Jurkat, Clone E6-1 (cell line): ENCODE data around the gene TMED1.

Experiments
- DNase-seq: peaks from one replicate; pipeline ENCODE4 v3.0.0-alpha.2; 2011; ENCODE audit warnings: low read depth, low spot score
- H3K4me3 ChIP-seq: 2 replicates; pipeline ENCODE4 v1.5.1; 2011; ENCODE audit warnings: mild to moderate bottlenecking, low read length, control low read depth, moderate library complexity

TMED1 gene

DNA sequence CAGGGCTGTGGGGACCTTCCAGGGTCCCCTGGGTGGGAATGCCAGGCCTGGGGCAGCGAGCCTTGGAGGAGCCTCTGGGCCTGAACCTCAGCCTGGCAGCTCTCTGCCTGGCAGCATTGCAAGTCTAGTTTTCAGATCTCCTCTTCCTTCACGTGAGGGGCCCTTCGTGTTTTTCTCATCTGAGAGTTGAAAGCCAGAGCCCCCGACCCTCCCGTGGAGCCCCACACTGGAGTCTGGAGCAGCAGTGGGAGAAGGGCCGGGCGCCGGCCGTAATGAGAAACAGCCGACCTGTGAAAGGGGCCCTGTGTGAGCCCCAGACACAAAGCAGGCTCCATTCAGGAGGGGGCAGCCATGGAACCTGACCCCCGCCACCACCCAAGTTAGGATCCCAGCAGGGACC is 19.3 kb downstream of the TMED1 start:
- no peak overlapping the region for H3K4me3 ChIP-seq
- no peak for DNase-seq

DNA sequence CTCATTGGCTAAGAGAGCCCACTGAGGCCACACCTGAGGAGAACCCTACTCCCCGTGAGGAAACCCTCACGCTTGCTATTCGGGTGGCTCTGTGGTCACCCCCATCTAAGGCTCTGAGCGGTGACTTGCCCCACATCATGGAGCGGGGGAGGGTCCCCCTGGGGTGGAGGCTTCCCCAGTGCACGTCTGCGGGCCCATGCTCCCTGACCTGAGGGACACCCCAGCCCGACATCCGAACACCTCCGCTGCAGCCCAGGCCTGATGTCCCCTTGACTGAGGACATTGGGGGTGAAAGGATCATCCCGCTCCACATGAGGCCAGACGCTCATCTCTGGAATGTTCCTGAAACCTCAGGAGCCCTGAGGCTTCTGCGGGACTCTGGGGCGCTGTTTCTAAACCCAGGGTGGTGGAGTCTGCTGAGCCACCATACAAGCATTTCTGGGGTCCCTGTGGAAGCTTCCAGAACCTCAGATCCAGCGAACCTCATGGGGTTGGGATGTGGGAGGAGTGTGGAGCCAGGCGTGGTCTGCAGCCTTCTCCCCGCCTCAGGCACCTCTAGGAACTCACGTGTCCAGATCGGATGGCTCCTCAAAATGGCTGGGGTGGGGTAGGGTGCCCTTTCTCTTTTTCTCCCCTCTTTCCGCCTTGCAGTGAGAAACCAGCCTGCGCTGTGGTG is 19.9 kb downstream of the TMED1 start:
- DNase-seq: no peak
- no peak overlapping the region for H3K4me3 ChIP-seq

DNA sequence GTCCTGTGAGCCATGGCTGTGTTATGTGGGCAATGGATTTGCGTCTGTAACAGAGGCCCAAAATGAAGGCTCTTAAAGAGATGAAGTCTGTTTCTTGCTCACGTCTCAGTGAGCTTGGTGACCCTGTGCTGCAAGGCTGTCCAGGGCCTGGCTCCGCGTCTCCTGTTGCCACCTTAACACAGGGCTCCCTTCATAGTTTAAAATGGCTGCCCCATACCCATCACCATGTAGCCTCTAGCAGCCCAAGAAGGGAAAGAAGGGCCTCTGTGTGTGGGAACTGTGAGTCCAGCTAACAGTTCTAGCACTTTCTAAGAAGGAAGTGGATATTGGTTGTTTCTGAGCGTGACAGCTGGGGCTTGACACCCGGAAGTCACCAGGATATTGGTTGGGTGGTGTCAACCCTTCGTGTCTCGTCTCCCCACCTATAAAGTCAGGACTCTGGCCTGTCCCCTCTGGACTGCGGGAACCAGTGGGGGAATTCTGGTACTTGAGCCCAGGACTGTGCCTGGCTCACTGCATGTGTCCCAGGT is 20.9 kb downstream of the TMED1 start:
- DNase-seq: no peak
- H3K4me3 ChIP-seq: no peak overlapping the region

DNA sequence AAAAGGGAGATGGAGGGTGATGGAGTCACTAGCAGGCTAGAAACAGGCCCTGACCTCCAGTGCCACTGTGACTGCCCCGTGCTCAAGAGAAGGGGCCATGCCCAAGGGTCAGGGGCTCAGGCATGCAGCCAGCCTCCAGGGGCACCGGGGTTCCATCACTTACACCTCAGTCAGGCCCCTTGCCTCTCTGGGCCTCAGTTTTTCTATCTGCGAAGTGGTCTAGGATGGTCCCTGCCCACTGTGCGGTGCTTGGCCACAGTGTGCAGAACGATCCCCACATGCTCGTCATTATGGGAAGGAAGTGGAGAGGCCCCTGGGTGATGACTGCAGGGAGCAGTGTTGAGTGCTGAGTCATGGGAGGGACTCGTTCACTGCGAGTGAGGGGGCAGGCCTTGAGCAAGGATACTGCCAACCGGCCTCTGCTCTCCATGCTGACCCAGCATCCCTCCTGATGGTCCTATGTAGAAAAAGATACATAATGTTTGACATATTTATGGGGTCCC is 23.1 kb downstream of the TMED1 start:
- H3K4me3 ChIP-seq: no peak overlapping the region
- DNase-seq: no peak

DNA sequence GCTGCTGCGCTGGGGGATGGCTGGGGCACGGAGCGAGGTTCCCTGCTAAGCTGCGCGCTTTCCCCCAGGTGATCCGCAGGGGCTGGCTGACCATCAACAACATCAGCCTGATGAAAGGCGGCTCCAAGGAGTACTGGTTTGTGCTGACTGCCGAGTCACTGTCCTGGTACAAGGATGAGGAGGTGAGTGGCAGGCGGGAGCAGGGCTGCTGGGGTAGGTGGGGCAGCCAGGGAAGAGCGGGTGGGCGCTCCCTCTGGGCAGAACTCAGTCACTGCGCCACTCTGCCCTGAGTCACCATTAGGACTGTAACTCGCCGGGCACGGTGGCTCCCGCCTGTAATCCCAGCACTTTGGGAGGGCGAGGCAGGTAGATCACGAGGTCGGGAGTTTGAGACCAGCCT is 23.8 kb downstream of the TMED1 start:
- no peak overlapping the region for H3K4me3 ChIP-seq

DNA sequence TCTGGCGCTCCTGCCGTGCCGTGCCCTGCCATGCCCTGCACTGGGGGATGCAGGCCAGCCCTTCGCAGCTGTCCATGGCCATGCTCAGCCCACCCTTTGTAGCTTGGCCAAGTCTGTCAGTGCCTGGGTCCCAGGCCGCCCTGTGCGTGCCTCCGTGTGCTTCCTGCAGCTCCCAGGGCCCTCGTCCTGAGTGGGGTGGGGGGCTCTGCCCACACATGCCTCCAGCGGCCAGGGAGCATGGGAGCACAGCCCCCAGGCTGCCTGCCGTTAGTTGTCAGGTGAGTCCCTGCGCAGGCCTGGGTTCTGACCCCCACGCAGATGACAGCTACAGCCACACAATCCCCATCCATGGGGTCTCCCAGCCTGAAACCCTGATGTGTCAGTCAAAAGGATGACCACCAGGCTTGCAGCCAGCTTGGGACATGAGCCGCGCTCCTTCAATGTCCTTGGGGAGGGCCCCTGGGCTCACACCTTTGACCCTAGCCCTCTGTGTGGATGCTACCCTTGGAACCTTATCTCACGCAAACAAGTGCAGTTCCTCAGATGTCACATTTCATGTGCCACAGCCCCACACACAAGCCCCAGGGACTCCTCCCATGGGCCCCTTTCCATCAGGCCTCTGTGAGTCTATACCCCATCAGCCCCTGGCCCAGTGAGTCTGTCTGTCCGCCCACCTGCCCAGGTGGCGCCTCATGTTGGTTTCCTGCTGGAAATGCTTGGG is 24.5 kb downstream of the TMED1 start:
- H3K4me3 ChIP-seq: no peak overlapping the region
- no peak for DNase-seq

More for the DNA sequence above, 23.8 kb downstream of the TMED1 start:
- no peak for DNase-seq

DNA sequence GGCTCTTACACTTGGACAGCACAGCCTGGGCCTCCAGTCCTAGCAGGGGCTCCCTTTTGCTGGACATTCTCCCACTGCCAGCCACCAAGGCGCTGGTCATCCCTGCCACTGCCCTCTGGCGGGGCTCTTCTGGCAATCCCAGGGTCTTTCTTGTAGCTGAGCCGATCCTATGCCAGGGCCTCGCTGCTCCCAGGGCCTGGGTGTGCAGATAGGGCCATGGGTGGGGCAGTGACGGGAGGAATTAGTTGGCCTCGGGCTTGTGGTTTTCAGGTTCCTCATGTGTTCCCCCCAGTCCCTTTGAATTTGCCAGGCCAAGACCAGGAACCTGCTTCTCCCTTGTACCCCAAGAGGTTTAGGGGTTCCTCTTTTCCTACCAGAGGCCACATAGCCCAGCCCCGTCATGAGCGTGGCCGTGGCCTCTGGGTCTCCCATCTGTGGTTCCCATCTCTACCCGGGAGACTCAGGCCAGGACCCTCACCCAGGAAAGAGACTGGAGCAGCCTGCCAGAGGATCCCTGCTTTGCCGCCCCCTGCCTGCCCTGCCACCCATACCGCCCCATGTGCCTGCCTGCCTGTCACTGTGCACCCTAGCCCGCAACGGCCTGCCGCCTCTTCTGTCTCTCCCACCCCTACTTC is 26.2 kb downstream of the TMED1 start:
- no peak overlapping the region for H3K4me3 ChIP-seq
- no peak for DNase-seq

DNA sequence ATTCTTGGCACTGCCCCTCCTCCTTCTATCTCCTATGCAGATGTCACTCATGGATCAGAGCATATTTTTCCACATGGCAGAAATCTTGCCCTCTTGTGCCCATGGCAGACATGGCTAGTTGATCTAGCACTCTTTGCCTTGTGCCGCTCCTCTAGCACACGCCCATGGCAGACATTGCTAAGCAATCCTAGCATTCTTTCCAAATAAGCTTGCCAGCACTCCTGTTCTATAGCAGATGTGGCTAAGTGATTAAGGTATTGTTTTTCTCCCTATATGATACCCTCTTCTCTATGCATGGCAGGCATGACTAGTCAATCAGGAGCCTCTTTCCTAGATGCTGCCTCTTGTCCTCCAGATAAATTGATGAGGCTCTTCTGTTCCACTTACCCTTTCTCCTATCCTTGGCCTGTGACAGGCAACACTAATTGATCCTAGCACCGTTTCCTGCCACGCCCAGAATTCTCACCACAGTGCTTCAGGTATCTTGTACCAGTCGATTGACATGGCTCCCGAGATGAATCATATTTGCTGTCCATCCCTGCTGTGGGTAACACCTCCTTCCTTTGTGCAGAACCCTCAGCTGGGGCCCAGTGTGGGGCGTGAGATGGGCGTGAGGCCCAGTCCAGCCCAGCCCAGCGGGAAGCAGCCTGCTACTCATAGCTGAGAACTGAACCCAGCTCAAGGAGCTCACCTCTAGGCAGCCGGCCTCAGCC is 26.9 kb downstream of the TMED1 start:
- DNase-seq: no peak
- no peak overlapping the region for H3K4me3 ChIP-seq

DNA sequence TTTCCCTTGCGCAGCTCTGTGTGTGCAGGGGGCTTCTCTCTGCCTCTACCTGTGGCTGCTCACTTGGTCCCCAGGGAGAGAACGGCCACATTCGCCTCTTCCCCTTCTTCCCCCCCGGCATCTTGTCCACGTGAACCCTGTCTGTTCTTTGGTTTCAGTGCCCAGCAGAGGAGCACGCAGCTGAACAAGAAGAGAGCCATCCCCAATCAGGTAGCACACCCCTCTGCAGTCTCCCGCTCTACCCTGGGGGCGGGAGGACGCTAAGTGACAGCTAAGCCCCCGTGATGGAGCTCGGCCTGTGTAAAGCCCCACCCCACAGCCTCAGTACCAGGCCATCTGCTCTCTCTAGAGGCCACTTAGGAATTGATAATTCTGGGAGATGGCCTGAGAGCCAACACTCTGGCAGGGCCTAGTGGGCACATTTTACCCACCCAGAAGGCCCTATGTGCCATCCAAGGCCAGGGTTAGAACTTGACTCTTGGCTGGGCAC is 30.2 kb downstream of the TMED1 start:
- DNase-seq: no peak
- H3K4me3 ChIP-seq: no peak overlapping the region

DNA sequence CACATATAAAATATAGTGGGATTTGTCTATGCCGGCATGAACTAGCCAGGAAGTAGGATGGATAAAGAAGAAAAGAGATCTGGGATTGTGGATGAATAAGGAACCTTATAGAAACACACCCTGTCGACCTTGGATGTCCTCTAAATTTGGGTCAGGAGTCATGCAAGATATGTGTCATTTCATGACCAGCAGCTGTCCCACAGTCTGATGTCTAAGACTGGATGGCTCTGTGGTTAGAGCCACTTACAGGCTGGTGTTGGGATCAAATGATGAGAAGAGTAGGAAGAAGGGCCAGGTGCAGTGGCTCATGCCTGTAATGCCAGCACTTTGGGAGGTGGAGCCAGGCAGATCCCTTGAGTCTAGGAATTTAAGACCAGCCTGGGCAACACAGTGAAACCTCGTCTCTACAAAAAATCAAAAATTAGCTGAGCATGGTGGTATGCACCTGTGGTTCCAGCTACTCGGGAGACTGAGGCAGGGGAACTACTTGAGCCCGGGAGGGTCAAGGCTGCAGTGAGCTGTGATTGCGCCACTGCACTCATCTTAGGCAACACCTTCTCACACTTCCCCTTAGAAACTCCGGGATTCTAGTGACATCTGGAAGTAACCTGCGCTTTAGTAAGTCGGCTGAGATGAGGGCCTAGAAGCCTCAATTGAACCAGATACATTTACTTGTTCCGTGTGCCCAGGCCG is 30.8 kb downstream of the TMED1 start:
- no peak overlapping the region for H3K4me3 ChIP-seq
- no peak for DNase-seq

DNA sequence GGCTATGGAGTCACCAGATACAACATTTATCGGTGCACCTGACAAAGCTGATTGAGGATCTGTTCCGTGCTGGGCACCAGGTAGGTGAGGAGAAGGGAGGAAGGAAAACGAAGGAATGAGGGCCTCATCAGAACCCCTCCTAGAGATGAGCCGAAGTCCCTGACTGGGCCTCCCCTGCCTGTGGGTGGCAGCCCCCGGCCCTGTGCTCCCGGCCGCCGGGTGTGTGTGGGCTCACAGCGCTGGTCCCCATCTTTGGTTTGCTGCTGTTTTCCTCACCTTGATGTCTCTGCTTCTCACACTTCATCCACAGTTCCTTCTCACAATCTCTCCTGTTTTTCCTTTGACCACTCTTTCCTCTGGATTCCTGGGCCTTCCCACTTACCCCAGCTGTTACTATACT is 32.8 kb downstream of the TMED1 start:
- H3K4me3 ChIP-seq: no peak overlapping the region
- no peak for DNase-seq

DNA sequence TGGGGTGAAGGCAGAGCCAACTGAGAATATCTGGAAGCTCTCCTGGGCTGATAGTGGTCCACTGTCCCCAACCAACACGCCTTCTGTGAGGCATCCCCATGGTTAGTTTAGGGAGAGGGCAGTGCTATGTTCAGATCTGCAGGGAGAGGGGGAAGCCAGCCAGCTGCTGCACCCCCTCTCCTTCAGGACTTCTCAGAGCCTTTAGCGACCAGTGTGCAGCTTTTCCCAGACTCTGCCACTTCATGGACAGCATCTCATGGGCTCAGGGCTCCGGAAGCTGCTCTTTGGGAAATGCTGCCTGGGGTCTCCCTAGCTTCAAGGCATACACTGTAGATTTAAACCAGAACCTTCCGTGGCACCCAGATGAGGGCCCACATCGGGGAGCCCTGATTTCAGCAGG is 33.5 kb downstream of the TMED1 start:
- no peak for DNase-seq
- H3K4me3 ChIP-seq: no peak overlapping the region

DNA sequence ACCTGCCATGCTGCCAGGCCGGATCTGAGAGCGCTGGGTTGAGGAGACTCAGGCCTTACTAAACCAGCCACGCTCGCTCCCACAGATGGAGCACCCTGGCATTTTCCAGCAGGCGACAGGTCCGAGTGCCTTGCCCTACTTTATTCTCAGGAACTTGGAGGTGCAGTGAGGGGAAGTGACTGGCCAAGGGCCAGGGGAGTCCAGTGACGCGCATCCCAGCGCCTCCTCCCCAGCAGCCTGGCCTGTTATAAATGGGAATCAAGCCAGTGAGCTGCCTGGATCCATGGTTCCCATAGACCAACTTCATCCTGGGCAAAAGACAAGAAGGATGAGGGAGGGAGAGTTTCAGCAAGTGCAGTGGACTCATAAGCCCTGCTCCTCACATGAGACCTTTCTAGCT is 35.5 kb downstream of the TMED1 start:
- no peak for DNase-seq
- no peak overlapping the region for H3K4me3 ChIP-seq

DNA sequence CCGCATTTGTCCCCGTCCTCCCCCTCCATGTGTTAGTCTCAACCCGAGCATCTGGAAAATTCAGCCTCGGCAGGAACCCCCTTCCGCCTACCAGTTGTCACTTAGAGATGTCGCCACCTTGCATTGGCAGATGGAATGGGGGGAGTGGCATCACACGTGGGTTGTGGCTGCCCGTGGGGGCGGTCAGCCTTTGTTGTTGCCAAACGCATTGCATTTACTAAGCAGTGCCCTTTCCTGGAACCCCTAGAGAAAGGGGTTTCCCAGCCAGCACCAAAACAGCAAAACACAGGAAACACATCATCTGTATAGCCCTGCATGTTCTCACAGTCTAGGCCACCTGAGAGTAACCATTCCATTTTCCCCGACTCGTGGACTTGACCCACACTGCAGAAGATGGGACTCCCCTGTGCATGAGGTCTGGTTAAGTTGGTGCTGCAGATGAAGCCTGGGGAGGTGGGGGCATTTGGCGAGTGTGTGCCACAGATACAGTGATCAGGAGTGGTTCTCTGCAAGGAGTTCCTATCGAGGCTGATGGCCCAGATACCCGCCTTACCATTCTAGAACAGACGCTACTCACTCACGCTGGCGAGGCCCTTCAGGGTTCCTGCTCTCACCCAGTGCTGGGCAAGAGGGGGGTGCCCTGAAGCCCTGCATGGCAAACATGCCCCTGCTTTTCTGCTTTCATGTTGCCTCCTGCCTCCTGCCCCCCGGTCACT is 38.3 kb downstream of the TMED1 start:
- DNase-seq: no peak
- H3K4me3 ChIP-seq: no peak overlapping the region

DNA sequence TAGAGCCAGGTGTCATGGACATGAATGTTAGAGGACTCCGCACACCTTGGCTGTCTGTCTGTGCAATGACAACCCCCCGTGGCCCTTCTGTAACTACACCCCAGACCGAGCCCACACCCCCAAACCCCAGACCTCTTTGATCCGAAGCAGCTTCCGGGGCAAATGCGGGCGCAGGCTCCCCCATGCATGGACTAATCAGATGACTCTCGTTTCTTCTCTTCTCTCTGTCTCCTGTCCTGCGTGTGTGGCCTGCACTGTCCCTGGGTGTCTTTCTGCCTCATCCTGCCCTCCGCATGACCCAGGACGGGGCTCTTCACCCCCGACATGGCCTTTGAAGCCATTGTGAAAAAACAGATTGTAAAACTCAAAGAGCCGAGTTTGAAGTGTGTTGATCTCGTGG is 38.9 kb downstream of the TMED1 start:
- no peak overlapping the region for H3K4me3 ChIP-seq
- DNase-seq: no peak

DNA sequence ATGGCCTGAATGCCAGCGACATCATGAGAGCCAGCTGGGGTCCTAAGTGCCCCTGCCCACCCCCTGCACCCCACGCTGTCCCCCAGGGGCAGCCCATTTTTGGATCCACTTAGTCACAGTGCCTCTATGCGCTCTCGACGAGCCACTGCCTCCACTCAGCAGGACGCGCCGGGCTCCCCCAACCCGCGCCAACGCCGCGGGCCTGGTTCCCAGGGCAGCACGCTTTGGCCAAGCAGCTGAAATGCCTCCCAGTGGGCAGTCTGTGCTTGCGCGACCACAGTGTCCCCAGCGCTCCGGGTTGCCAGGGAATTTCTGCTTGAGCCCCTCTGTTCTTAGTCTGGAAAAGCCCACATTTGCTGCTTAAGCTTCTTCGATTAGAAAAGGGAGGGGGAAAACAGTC is 39.4 kb downstream of the TMED1 start:
- H3K4me3 ChIP-seq: no peak overlapping the region
- DNase-seq: no peak

DNA sequence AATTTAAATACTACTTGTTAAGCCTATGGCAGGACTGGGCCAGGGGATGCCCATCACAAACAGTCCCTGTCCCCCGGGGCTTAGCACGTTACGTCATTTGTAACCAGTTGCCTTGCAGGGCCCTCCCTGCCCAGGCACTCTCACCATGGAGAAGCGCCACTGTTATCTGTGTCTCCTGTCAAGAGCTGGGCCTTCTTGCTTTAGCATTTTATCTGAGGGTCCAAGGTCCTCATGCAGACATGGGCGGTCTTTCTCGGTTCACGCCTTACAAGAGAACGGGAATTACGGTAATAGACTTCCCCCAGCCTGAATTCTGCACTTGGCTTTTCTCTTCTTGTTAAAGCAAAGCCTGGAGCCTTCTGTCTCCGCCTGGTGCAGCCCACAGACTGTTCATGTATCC is 46.1 kb downstream of the TMED1 start:
- no peak overlapping the region for H3K4me3 ChIP-seq
- DNase-seq: no peak

DNA sequence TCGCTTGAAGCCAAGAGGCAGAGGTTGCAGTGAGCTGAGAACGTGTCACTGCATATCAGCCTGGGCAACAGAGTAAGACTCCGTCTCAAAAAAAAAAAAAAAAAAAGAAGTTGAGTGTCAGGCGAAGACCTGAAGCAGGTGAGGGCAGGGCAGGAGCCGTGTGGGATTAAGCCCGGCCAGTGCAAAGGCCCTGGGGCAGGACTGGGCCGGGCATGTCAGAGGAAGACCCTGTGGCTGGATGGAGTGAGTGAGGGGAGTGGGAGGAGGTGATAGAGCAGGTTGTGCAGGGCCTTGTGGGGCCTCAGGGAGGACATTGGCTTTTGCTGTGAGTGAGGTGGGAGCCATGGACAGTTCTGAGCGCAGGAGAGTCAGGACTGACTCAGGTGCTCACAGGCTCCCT is 47.9 kb downstream of the TMED1 start:
- H3K4me3 ChIP-seq: no peak overlapping the region
- DNase-seq: no peak
